Endometrial microvascular endothelial cells (primary cell): Measurements from ENCODE around the gene PHTF2. TPM values are rescaled to one million over a fixed set of nuclear protein-coding genes. Genes with fewer than 3 reads are reported as not detected.

Experiments
- in situ Hi-C: cut with HindIII; loops from 2 replicates; pipeline ENCODE4 v1.10.0; 2017; ENCODE audit warnings: low sequenced_read_pairs, low pct_unique_long_range_greater_than_20kb; ENCODE audit errors: inconsistent ontology term
- total RNA-seq: library from RNA; depleted of rRNA; stranded (reverse); fragments of >200 nt; gene quantifications from one replicate; pipeline ENCODE4 v1.2.3, GENCODE V29; 2015; ENCODE audit errors: inconsistent ontology term

The PHTF2 gene
- total RNA-seq, 1 donor from 2014 or later: 18.6 TPM

GRCh38 chr7:77788327-77788902 is 10.2 kb upstream of the PHTF2 start:
- in situ Hi-C loops: no loop called here

GRCh38 chr7:77791336-77791735 is 7.2 kb upstream of the PHTF2 start:
- in situ Hi-C loops: no loop called here

GRCh38 chr7:77791956-77792355 is 6.6 kb upstream of the PHTF2 start:
- in situ Hi-C loops: no loop called here

- in situ Hi-C loops: no loop called here
These were observed 4.6 kb upstream of the PHTF2 start for GRCh38 chr7:77794000-77794399.

DNA sequence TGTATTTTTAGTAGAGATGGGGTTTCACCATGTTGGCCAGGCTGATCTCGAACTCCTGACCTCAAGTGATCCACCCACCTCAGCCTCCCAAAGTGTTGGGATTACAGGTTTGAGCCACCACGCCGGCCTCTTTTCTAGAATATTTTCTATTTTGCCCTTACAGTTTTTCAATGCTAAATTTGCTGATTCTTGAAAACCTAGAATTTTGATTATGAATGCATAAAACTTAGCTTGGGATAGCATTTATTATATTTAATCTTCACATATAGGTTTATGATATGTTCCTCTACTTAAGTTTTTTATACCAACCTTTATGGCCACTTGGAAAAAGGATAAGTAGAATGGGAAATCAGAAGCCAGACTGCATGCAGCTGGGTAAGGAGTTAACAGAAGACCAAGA is 2.5 kb upstream of the PHTF2 start:
- in situ Hi-C loops: no loop called here

DNA sequence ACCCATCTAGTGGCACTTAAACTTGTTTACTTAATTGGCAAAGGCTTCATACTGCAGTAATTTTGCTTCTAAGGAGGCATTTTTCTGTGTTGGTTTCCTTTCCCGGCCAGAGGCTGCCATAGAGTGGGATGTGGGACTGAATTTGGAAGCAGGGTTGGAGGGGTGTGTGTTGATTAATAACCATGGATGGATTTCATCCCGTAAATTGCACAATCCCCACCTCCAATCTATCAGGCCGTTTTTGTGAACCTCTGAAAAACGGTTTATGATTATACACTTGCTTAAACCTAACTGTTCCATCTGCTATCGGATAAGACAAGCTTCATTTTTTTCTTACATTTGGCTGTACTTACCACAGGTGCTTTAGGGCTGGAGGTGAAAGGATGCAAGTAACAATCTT is 1.6 kb upstream of the PHTF2 start:
- in situ Hi-C loops: no loop called here

DNA sequence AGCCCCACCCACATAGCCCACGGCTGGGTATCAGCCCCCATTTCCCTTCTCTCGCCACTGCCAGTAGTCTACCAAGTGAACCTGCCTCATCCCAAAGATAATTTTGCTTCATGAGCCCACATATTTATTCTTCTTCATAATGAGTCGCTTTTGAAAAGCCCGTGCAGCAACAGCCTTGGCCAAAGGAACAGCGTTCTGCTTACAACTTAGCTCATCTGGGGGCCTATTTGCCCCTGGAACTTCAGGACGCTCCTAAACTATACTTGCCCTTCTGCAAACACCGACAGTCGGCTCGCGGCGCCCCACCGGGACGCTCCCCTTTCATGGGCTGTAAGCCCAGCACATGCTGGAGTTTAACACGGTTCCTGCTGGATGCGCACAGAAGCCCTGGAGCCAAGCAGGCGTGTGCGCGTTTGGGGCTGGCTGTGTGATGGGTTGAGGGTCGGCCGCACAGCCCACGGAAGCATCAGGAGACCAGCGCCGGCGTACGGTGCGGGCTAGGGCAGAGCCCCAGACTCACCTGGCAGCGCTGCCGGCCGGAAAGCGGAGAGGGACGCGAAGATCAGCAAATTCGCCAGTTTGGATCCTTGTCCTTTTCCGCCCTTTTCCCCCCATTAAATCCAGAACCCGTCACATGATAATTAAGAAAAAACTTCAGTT is 709 bp upstream of the PHTF2 start:
- in situ Hi-C loops: no loop called here

GRCh38 chr7:77799078-77799964 is 748 bp downstream of the PHTF2 start:
- in situ Hi-C loops: no loop called here

GRCh38 chr7:77800158-77800557 is 1.6 kb downstream of the PHTF2 start:
- in situ Hi-C loops: no loop called here

GRCh38 chr7:77800730-77801129 is 2.2 kb downstream of the PHTF2 start:
- in situ Hi-C loops: no loop called here

DNA sequence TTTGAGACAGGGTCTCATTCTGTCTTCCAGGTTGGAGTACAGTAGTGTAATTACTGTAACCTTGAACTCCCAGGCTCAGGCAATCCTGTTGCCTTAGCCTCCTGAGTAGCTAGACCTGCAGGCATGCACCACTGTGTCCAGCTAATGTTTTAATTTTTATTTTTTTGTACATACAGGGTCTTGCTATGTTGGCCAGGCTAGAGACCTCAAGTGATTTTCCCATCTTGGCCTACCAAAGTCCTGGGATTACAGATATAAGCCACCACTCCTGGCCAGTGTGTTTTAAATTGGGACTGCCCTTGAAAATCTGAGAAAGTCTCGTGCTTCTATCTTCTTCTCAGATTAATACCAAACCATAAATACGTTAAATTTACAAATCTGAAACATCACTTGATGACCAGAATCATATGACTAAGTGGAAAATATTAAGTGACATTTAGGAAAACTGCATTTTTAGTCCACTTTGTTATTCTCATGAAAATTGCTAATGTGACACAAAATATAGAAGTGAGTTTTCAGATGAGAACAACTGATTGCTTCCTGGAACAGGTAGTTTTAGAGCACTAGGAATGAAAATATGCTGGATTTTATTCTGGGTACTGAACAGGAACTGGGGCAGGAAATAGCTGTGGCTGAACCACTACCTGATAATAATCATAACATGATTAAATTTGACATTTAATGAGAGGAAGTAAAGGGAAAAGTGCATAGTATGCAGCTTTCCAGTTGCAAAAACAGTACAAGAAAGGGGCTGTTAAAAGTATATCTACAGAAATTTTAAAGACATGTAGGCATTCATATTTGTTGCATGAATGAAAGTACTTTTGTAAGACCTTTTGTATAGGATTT is 4.2 kb downstream of the PHTF2 start:
- in situ Hi-C loops: no loop called here

GRCh38 chr7:77806425-77806824 is 7.9 kb downstream of the PHTF2 start:
- in situ Hi-C loops: no loop called here

GRCh38 chr7:77808517-77808916 is 9.9 kb downstream of the PHTF2 start:
- in situ Hi-C loops: no loop called here

GRCh38 chr7:77811516-77812289 is 13.1 kb downstream of the PHTF2 start:
- in situ Hi-C loops: no loop called here

GRCh38 chr7:77812290-77812685 is 13.7 kb downstream of the PHTF2 start:
- in situ Hi-C loops: no loop called here

GRCh38 chr7:77813180-77813579 is 14.6 kb downstream of the PHTF2 start:
- in situ Hi-C loops: no loop called here

DNA sequence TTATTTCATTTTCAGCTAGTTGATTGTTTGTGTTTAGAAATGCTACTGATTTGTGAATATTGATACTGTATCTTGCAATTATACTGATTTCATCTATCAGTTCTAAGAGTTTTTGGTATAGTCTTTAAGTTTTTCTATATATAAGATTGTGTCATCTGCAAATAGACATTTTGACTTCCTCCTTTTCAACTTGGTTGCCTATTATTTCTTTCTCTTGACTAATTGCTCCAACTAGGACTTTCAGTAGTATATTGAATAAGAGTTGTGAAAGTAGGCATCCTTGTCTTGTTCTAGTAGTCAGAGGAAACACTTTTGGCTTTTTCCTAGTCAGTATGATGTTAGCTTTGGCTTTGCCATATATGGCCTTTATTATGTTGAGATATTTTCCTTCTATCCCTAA is 20.4 kb downstream of the PHTF2 start:
- in situ Hi-C loops: no loop called here

- in situ Hi-C loops: no loop called here
These were observed 22.4 kb downstream of the PHTF2 start for GRCh38 chr7:77820967-77821366.
